Mucosa of descending colon (tissue), 3 donors: ENCODE data around the gene BMERB1. TPM values are rescaled to one million over a fixed set of nuclear protein-coding genes. Genes with fewer than 3 reads are reported as not detected.

Source experiments
- ATAC-seq: fragments of 200-7000 bp; cut with Tn5 transposase; one replicate; pipeline ENCODE4 v1.9.1; 2020; ENCODE audit warnings: mild to moderate bottlenecking, moderate library complexity
- DNase-seq, 3 donors: peaks; one replicate each; pipeline ENCODE4 v3.0.0-alpha.2; 2020
- H3K36me3 ChIP-seq: fragments of 200-600 bp; one replicate; pipeline ENCODE4 v1.8.0; 2021; ENCODE audit warnings: low read depth, mild to moderate bottlenecking
- H3K4me1 ChIP-seq: fragments of 200-600 bp; one replicate; pipeline ENCODE4 v1.8.0; 2021; ENCODE audit warnings: low read depth, mild to moderate bottlenecking
- H3K4me3 ChIP-seq: fragments of 200-600 bp; one replicate; pipeline ENCODE4 v1.8.0; 2021; ENCODE audit warnings: mild to moderate bottlenecking
- H3K9me3 ChIP-seq: fragments of 200-600 bp; one replicate; pipeline ENCODE4 v1.8.0; 2021; ENCODE audit warnings: mild to moderate bottlenecking
- intact Hi-C, 2 donors: fragments of 100-400 bp; cut with DNase I in 1 of 2; cut with micrococcal nuclease in 1 of 2; formaldehyde crosslinking; loops; one replicate each; pipeline versions ENCODE4 v1.11.0 to v1.11.1; 2022; cut with DNase I, micrococcal nuclease
- total RNA-seq, 3 donors: library from RNA; stranded (reverse); fragmentation: NEBNext Ultra II Directional in 2 of 3; extraction: Animal tissue kit (Norgen Biotek cat#: 25700) in 2 of 3; gene quantifications; one replicate each; pipeline versions ENCODE4 v1.2.1 to v1.2.4, GENCODE V29; 2021 to 2023
- TF ChIP-seq, protein P1 (sequence below): fragments of 200-600 bp; IDR thresholded peaks from one replicate; pipeline ENCODE4 v1.8.0; 2022; ENCODE audit warnings: antibody characterized with exemption, mild to moderate bottlenecking
- donor health status: DM: no; HTN: no; CAD: no; lungs with moderate emphysema.
- donor health status: DM: no; HTN: no; CAD: no.
- donor health status: DM: no; HTN: yes; CAD: no.

The BMERB1 gene
- total RNA-seq, 3 donors from 2014 or later: 5.4 to 54.3 (median 9.1) TPM

DNA sequence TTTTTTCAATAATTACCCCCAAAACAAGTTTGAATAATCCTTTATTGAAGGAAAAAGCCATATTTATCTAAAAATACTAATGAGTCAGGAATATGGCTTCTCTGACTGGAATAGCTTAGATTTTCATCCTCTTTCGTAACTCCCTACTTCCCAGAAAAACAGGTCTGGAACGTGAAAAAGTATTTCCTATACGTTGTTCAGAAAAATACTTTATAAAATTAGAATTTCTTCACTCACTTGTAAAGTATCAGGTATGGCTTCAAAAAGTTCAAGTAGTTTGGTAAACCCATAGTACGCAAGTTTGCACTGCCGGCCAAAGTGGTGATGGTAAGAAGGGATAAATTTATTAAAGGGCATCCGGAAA, 174.9 kb downstream of the BMERB1 start:
- intact Hi-C loops: no loop called here

DNA sequence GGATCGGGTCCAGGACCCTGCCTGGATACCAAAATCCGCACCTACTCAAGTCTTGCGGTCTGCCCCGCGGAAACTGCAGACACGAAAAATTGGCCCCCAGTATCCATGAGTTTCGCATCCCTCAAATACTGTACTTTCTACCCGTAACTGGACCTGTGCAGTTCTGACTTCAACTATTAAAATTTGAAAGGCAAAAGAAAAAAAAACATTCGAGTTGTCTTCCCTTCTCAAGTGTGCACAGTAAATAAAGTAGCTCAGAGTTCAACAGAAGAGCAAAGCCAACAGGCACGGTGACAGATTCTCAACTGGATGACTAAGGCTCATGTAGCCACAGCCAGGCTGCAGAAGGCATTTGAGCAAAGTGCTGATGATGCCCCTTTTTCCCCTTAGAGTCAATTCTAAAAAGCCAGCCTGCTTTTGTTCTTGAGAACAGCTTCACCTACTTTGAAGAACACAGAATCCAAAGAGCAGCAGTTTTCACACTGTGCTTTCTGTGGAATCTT, 176.0 kb downstream of the BMERB1 start:
- Histone ChIP-seq H3K4me3 (no peak overlapping the region), H3K36me3 (no peaks in the 10 kb centered on the region), H3K4me1 (no peaks in the 10 kb centered on the region), H3K9me3 (no peaks in the 10 kb centered on the region)
- TF ChIP-seq, protein P1, sequence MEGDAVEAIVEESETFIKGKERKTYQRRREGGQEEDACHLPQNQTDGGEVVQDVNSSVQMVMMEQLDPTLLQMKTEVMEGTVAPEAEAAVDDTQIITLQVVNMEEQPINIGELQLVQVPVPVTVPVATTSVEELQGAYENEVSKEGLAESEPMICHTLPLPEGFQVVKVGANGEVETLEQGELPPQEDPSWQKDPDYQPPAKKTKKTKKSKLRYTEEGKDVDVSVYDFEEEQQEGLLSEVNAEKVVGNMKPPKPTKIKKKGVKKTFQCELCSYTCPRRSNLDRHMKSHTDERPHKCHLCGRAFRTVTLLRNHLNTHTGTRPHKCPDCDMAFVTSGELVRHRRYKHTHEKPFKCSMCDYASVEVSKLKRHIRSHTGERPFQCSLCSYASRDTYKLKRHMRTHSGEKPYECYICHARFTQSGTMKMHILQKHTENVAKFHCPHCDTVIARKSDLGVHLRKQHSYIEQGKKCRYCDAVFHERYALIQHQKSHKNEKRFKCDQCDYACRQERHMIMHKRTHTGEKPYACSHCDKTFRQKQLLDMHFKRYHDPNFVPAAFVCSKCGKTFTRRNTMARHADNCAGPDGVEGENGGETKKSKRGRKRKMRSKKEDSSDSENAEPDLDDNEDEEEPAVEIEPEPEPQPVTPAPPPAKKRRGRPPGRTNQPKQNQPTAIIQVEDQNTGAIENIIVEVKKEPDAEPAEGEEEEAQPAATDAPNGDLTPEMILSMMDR: no peak
- ATAC-seq (no peak), DNase-seq (no peak)
- intact Hi-C loops: no loop called here

More for the DNA sequence above, 174.9 kb downstream of the BMERB1 start:
- H3K4me3 ChIP-seq: no peak overlapping the region
- ATAC-seq: no peak
- H3K36me3 ChIP-seq: no peaks in the 10 kb centered on the region
- no peaks in the 10 kb centered on the region for H3K4me1 ChIP-seq
- TF ChIP-seq, protein P1: no peak
- DNase-seq: no peak
- H3K9me3 ChIP-seq: no peaks in the 10 kb centered on the region

DNA sequence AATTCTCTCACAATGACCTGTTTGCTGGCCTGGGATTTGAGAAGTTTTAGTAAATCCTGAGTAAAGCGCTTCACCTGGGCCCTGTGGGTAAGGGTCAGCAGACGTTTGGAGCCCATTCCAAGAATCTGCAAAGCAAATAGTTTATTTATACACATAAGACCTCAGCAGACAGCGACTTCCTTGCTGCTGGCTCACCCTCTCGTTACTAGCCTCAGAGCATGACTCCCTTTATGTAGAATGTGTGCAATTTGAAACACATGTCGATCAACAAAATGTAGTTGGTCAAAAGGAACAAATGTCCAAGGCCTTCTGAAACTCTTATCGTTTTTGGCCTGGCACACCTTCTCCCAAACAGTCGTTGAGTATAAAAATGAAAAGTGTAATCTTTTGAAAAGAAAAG, 177.2 kb downstream of the BMERB1 start:
- TF ChIP-seq, protein P1: no peak
- Histone ChIP-seq H3K4me3 (no peak overlapping the region), H3K9me3 (no peaks in the 10 kb centered on the region), H3K4me1 (no peaks in the 10 kb centered on the region), H3K36me3 (peaks cover 7% of the 10 kb centered on the region)
- no peak for DNase-seq
- ATAC-seq: no peak
- intact Hi-C loops: no loop called here

DNA sequence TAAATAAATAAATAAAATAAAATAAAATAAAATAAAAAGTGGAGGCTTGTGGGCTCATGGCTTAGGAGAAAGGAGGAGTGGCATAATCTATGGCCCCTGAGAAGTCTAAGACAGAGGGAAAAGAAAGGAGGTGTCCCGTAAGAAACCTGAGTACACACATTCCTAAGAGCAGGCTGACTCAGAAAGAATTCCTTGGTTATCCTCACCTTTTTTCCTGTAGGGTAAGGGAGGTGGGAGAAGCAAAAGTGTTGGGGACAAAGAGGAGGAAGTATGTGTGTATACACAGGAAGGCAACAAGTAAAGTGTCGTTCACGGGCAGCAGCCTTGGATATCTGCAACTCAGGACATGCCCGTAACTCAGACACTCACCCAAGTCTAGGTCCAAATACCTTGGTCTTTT, 179.3 kb downstream of the BMERB1 start:
- Histone ChIP-seq H3K4me3 (no peak overlapping the region), H3K36me3 (peaks cover 7% of the 10 kb centered on the region), H3K4me1 (no peaks in the 10 kb centered on the region), H3K9me3 (no peaks in the 10 kb centered on the region)
- TF ChIP-seq, protein P1: no peak
- intact Hi-C loops: no loop called here
- DNase-seq (no peak), ATAC-seq (no peak)

DNA sequence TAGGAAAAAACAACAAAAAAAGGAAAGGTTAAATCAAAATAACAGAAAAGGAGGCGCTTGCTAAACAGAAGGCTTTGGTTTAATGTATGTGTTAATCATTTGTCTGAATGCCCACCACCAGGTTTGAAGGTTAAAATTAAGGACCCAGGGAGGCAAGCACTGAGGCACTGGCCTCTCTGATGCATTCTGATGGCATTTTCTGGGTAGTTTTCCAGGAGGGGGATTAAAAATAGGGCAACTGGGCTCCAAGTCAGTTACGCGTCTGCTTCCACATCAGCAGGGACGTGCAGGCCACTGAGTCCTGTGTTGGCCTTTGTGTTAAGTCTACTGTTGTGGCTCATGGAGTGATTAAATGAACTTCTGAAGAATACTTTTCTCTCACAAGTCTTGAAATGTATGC, 181.6 kb downstream of the BMERB1 start:
- DNase-seq: no peak
- H3K4me1 ChIP-seq: no peaks in the 10 kb centered on the region
- peaks cover 7% of the 10 kb centered on the region for H3K36me3 ChIP-seq
- TF ChIP-seq, protein P1: no peak
- H3K4me3 ChIP-seq: no peak overlapping the region
- no peak for ATAC-seq
- intact Hi-C loops: no loop called here
- H3K9me3 ChIP-seq: no peaks in the 10 kb centered on the region
